WTC11 (cell line): Measurements from ENCODE around the gene SLC4A8. TPM values are rescaled to one million over a fixed set of nuclear protein-coding genes. Genes with fewer than 3 reads are reported as not detected.

Source experiments
- ATAC-seq: fragments of 200-7000 bp; cut with Tn5 transposase; 2 replicates; pipeline ENCODE4 v1.10.0; 2021; ENCODE audit warnings: mild to moderate bottlenecking, moderate library complexity
- CTCF ChIA-PET: fragments of 300-600 bp; sonication (Branson Sonifier 250); formaldehyde crosslinking; loops from one replicate; lab custom pipeline; 2021; ENCODE audit warnings: antibody characterized with exemption; lab: Charles Lee
- POLR2A ChIA-PET: fragments of 350-600 bp; sonication (Branson Sonifier 250); formaldehyde crosslinking; loops from one replicate; lab custom pipeline; 2021; ENCODE audit warnings: antibody characterized with exemption; lab: Charles Lee
- DNase-seq: peaks from one replicate; pipeline ENCODE4 v3.0.0; 2021; ENCODE audit warnings: low spot score
- H3K27ac Mint-ChIP-seq: 2 replicates; pipeline ENCODE4 v1.8.0; 2021; ENCODE audit warnings: mixed read lengths
- H3K27me3 Mint-ChIP-seq: 2 replicates; pipeline ENCODE4 v1.8.0; 2021; ENCODE audit warnings: low read depth, mild to moderate bottlenecking, moderate library complexity, mixed read lengths
- H3K36me3 Mint-ChIP-seq: 2 replicates; pipeline ENCODE4 v1.8.0; 2021; ENCODE audit warnings: mixed read lengths
- H3K4me1 Mint-ChIP-seq: 2 replicates; pipeline ENCODE4 v1.8.0; 2022; ENCODE audit warnings: mixed read lengths
- H3K4me3 Mint-ChIP-seq: 2 replicates; pipeline ENCODE4 v1.8.0; 2021; ENCODE audit warnings: mild to moderate bottlenecking, moderate library complexity, mixed read lengths
- H3K9me3 Mint-ChIP-seq: 2 replicates; pipeline ENCODE4 v1.8.0; 2021; ENCODE audit warnings: mixed read lengths
- AFF4 ChIP-seq: sonication (generic); formaldehyde crosslinking; IDR thresholded peaks from 2 replicates; pipeline ENCODE4 v1.8.1; 2023; ENCODE audit warnings: mild to moderate bottlenecking, missing genetic modification reagents, borderline replicate concordance
- ARID4B ChIP-seq: sonication (generic); formaldehyde crosslinking; IDR thresholded peaks from 2 replicates; pipeline ENCODE4 v1.8.0; 2023; ENCODE audit warnings: missing genetic modification reagents, mild to moderate bottlenecking, borderline replicate concordance
- ATF1 ChIP-seq: sonication (generic); formaldehyde crosslinking; IDR thresholded peaks from 2 replicates; pipeline ENCODE4 v1.8.1; 2023; ENCODE audit warnings: mild to moderate bottlenecking, moderate library complexity, missing genetic modification reagents
- CTCF ChIP-seq: fragments of 200-600 bp; IDR thresholded peaks from 2 replicates; pipeline ENCODE4 v1.8.0; 2022; ENCODE audit warnings: antibody characterized with exemption
- HMGXB4 ChIP-seq: sonication (generic); formaldehyde crosslinking; IDR thresholded peaks from 2 replicates; pipeline ENCODE4 v1.8.1; 2023; ENCODE audit warnings: mild to moderate bottlenecking, moderate library complexity, missing genetic modification reagents
- JAZF1 ChIP-seq: fragments of 250-450 bp; sonication (Bioruptor Pico); IDR thresholded peaks from 2 replicates; pipeline ENCODE4 v1.9.0; 2021; ENCODE audit warnings: moderate library complexity, mild to moderate bottlenecking, inconsistent platforms
- NFATC4 ChIP-seq: fragments of 250-450 bp; sonication (Bioruptor Pico); IDR thresholded peaks from 2 replicates; pipeline ENCODE4 v1.9.0; 2021; ENCODE audit warnings: mild to moderate bottlenecking
- RELA ChIP-seq: sonication (generic); formaldehyde crosslinking; IDR thresholded peaks from 2 replicates; pipeline ENCODE4 v1.8.1; 2022; ENCODE audit warnings: missing genetic modification reagents, mild to moderate bottlenecking, borderline replicate concordance
- TEAD1 ChIP-seq: sonication (generic); formaldehyde crosslinking; IDR thresholded peaks from 2 replicates; pipeline ENCODE4 v1.8.0; 2022; ENCODE audit warnings: mild to moderate bottlenecking, missing genetic modification reagents
- TEAD4 ChIP-seq: sonication (generic); formaldehyde crosslinking; IDR thresholded peaks from 2 replicates; pipeline ENCODE4 v1.8.0; 2022; ENCODE audit warnings: mild to moderate bottlenecking, missing genetic modification reagents
- ZNF263 ChIP-seq: sonication (generic); formaldehyde crosslinking; IDR thresholded peaks from 2 replicates; pipeline ENCODE4 v1.8.1; 2022; ENCODE audit warnings: low read depth, mild to moderate bottlenecking, moderate library complexity, missing genetic modification reagents
- ZNF317 ChIP-seq: sonication (generic); formaldehyde crosslinking; IDR thresholded peaks from 2 replicates; pipeline ENCODE4 v1.8.1; 2023; ENCODE audit warnings: low read depth, mild to moderate bottlenecking, moderate library complexity, missing genetic modification reagents, borderline replicate concordance
- ZSCAN18 ChIP-seq: fragments of 250-450 bp; sonication (Bioruptor Pico); IDR thresholded peaks from 2 replicates; pipeline ENCODE4 v2.1.2; 2022; ENCODE audit warnings: mild to moderate bottlenecking, moderate library complexity
- total RNA-seq: library from RNA; stranded (reverse); gene quantifications from 3 replicates; pipeline ENCODE4 v1.2.3, GENCODE V29; 2021

SLC4A8 gene
- total RNA-seq, 1 experiment from 2014 or later = 16.9 TPM

GRCh38 chr12:51441583-51441982, 17.0 kb downstream of the SLC4A8 start (continued):
- TF ChIP-seq AFF4 (CRISPR knock-in tag) = no peak
- no peak for TF ChIP-seq ZNF317
- no peak for TF ChIP-seq TEAD1 (CRISPR knock-in tag)
- TF ChIP-seq CTCF = no peak
- no peak for TF ChIP-seq JAZF1 (CRISPR knock-in tag)
- TF ChIP-seq NFATC4 (CRISPR knock-in tag) = no peak
- TF ChIP-seq TEAD4 (CRISPR knock-in tag) = no peak
- no peak for TF ChIP-seq ZSCAN18 (CRISPR knock-in tag)
- no peak for TF ChIP-seq RELA (CRISPR knock-in tag)
- no peak for TF ChIP-seq ZNF263 (CRISPR knock-in tag)
- no peak for TF ChIP-seq ATF1 (CRISPR knock-in tag)
- no peak for TF ChIP-seq ARID4B (CRISPR knock-in tag)
- TF ChIP-seq HMGXB4 = no peak
- TF ChIP-seq, all 79 proteins: peak for 0

- ATAC-seq (no peak), DNase-seq (no peak)
- no peak for TF ChIP-seq ARID4B (CRISPR knock-in tag)
- Mint-ChIP-seq H3K27ac (no peak overlapping the region), H3K4me1 (peaks cover 4% of the 10 kb centered on the region), H3K9me3 (no peaks in the 10 kb centered on the region), H3K4me3 (no peak overlapping the region), H3K27me3 (no peaks in the 10 kb centered on the region), H3K36me3 (no peaks in the 10 kb centered on the region)
- CTCF ChIA-PET = no interaction called here
- POLR2A ChIA-PET = interaction anchor here (0.7 kb wide), 1 partner anchor 49 kb away, joined by 3 read pairs; no protein-coding TSS in a partner anchor
These were observed 17.7 kb downstream of the SLC4A8 start for GRCh38 chr12:51442324-51442723.
